ENCODE results near the gene CERS4.

The CERS4 gene

GRCh38 chr19:8248348-8249328 is 39.5 kb downstream of the CERS4 start:
- H4K20me1 ChIP-seq (ENCODE audit: control insufficient read depth, insufficient read depth, low read depth, low read length): no peaks in the 10 kb centered on the region
- H3K9me2 ChIP-seq (replicated peaks; ENCODE audit: control insufficient read depth, low read length): no peaks in the 10 kb centered on the region
- no peaks in the 10 kb centered on the region for H3K4me1 ChIP-seq (ENCODE audit: control insufficient read depth, low read length)
- no peak overlapping the region for H3K4me2 ChIP-seq (ENCODE audit: low read length)
- no peak overlapping the region for H3K4me3 ChIP-seq (ENCODE audit: low read length)
- no peaks in the 10 kb centered on the region for H3K79me2 ChIP-seq (ENCODE audit: control insufficient read depth, low read length)
- H3K27ac ChIP-seq (ENCODE audit: low read depth, low read length): no peak overlapping the region
- no peaks in the 10 kb centered on the region for H3K9me3 ChIP-seq (ENCODE audit: control insufficient read depth, insufficient read depth, low read length)
- TF ChIP-seq EZH2phosphoT487 (IDR thresholded peaks at IDR 0.05; ENCODE audit: borderline replicate concordance, low read length): no peak
- TF ChIP-seq, protein P1, sequence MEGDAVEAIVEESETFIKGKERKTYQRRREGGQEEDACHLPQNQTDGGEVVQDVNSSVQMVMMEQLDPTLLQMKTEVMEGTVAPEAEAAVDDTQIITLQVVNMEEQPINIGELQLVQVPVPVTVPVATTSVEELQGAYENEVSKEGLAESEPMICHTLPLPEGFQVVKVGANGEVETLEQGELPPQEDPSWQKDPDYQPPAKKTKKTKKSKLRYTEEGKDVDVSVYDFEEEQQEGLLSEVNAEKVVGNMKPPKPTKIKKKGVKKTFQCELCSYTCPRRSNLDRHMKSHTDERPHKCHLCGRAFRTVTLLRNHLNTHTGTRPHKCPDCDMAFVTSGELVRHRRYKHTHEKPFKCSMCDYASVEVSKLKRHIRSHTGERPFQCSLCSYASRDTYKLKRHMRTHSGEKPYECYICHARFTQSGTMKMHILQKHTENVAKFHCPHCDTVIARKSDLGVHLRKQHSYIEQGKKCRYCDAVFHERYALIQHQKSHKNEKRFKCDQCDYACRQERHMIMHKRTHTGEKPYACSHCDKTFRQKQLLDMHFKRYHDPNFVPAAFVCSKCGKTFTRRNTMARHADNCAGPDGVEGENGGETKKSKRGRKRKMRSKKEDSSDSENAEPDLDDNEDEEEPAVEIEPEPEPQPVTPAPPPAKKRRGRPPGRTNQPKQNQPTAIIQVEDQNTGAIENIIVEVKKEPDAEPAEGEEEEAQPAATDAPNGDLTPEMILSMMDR (IDR thresholded peaks at IDR 0.05; ENCODE audit: low read depth, low read length, poor library complexity, severe bottlenecking): no peak
- no peaks in the 10 kb centered on the region for H3K36me3 ChIP-seq (ENCODE audit: control insufficient read depth, low read length)
- H3K27me3 ChIP-seq (ENCODE audit: control insufficient read depth, low read length): no peaks in the 10 kb centered on the region
- no peaks in the 10 kb centered on the region for H3F3A ChIP-seq (ENCODE audit: control insufficient read depth, insufficient read depth)

- no peak overlapping the region for H3K27ac ChIP-seq (ENCODE audit: low read depth, low read length)
Observed at GRCh38 chr19:8250596-8250995, 41.4 kb downstream of the CERS4 start.

DNA sequence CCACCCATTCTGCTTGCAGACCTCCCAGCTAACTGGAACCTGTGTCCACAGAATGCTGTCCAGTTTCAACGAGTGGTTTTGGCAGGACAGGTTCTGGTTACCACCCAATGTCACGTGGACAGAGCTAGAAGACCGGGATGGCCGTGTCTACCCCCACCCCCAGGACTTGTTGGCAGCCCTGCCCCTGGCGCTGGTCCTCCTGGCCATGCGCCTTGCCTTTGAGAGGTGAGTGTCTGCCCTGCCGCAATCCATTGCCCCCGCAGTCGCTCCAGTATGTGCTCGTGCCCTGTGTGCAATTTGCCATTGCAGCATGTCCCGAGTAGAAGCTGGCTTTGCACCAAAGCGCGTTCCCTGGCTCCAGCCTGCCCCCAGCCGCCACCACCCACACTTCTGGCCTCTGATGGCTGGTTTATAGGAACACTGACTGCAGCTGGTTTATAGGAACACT is 41.9 kb downstream of the CERS4 start:
- Histone ChIP-seq H3K4me2 (ENCODE audit: low read length) (no peak overlapping the region), H3K4me3 (ENCODE audit: low read length) (no peak overlapping the region), H3K27ac (ENCODE audit: low read depth, low read length) (no peak overlapping the region), H3K79me2 (ENCODE audit: control insufficient read depth, low read length) (no peaks in the 10 kb centered on the region), H4K20me1 (ENCODE audit: control insufficient read depth, insufficient read depth, low read depth, low read length) (no peaks in the 10 kb centered on the region), H3K36me3 (ENCODE audit: control insufficient read depth, low read length) (no peaks in the 10 kb centered on the region), H3F3A (ENCODE audit: control insufficient read depth, insufficient read depth) (no peaks in the 10 kb centered on the region), H3K9me3 (ENCODE audit: control insufficient read depth, insufficient read depth, low read length) (no peaks in the 10 kb centered on the region), H3K4me1 (ENCODE audit: control insufficient read depth, low read length) (no peaks in the 10 kb centered on the region), H3K9me2 (replicated peaks; ENCODE audit: control insufficient read depth, low read length) (no peaks in the 10 kb centered on the region), H3K27me3 (ENCODE audit: control insufficient read depth, low read length) (no peaks in the 10 kb centered on the region)
- TF ChIP-seq EZH2phosphoT487 (IDR thresholded peaks at IDR 0.05; ENCODE audit: borderline replicate concordance, low read length): no peak
- TF ChIP-seq, protein P1 (IDR thresholded peaks at IDR 0.05; ENCODE audit: low read depth, low read length, poor library complexity, severe bottlenecking): no peak

More at GRCh38 chr19:8250596-8250995, 41.4 kb downstream of the CERS4 start:
- no peak overlapping the region for H3K4me2 ChIP-seq (ENCODE audit: low read length)
- TF ChIP-seq EZH2phosphoT487 (IDR thresholded peaks at IDR 0.05; ENCODE audit: borderline replicate concordance, low read length): no peak
- TF ChIP-seq, protein P1 (IDR thresholded peaks at IDR 0.05; ENCODE audit: low read depth, low read length, poor library complexity, severe bottlenecking): no peak
- no peaks in the 10 kb centered on the region for H4K20me1 ChIP-seq (ENCODE audit: control insufficient read depth, insufficient read depth, low read depth, low read length)
- H3K9me3 ChIP-seq (ENCODE audit: control insufficient read depth, insufficient read depth, low read length): no peaks in the 10 kb centered on the region
- H3K4me3 ChIP-seq (ENCODE audit: low read length): no peak overlapping the region
- H3K4me1 ChIP-seq (ENCODE audit: control insufficient read depth, low read length): no peaks in the 10 kb centered on the region
- H3K27me3 ChIP-seq (ENCODE audit: control insufficient read depth, low read length): no peaks in the 10 kb centered on the region
- no peaks in the 10 kb centered on the region for H3K9me2 ChIP-seq (replicated peaks; ENCODE audit: control insufficient read depth, low read length)
- no peaks in the 10 kb centered on the region for H3K79me2 ChIP-seq (ENCODE audit: control insufficient read depth, low read length)
- no peaks in the 10 kb centered on the region for H3F3A ChIP-seq (ENCODE audit: control insufficient read depth, insufficient read depth)
- no peaks in the 10 kb centered on the region for H3K36me3 ChIP-seq (ENCODE audit: control insufficient read depth, low read length)

Data from DOHH2 (cell line).